ENCODE results near the gene ACKR1.

DNA sequence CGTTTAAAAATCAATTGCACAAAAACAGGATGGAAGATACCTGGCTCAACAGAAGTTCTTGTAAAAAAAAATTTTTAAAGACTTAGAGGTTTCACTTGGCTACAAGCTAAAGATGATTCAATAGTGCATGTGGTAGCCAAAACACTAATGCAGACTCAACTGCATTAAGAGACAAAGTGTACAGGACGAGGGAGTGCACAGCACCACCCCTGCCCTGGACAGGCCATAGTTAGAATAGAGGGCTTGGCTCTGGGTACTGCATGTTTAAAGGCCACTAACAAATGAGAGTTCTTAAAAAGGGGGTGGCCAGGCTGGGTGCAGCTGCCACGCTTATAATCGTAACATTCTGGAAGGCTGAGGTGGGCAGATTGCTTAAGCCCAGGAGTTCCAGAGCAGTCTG lies 7.9 kb downstream of the ACKR1 start:
- TF ChIP-seq, protein P1, sequence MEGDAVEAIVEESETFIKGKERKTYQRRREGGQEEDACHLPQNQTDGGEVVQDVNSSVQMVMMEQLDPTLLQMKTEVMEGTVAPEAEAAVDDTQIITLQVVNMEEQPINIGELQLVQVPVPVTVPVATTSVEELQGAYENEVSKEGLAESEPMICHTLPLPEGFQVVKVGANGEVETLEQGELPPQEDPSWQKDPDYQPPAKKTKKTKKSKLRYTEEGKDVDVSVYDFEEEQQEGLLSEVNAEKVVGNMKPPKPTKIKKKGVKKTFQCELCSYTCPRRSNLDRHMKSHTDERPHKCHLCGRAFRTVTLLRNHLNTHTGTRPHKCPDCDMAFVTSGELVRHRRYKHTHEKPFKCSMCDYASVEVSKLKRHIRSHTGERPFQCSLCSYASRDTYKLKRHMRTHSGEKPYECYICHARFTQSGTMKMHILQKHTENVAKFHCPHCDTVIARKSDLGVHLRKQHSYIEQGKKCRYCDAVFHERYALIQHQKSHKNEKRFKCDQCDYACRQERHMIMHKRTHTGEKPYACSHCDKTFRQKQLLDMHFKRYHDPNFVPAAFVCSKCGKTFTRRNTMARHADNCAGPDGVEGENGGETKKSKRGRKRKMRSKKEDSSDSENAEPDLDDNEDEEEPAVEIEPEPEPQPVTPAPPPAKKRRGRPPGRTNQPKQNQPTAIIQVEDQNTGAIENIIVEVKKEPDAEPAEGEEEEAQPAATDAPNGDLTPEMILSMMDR (IDR thresholded peaks at IDR 0.05) = no peak
- TF ChIP-seq POLR2A (IDR thresholded peaks at IDR 0.05) (no peak), EP300 (IDR thresholded peaks at IDR 0.05) (no peak)
